22Rv1 (cell line): Measurements from ENCODE around the gene RPL10.

ENCODE experiments used
- ZFX ChIP-seq: fragments of 450-650 bp; IDR thresholded peaks from 2 replicates; pipeline ENCODE4 v1.6.1; 2017; ENCODE audit warnings: antibody characterized with exemption, borderline replicate concordance
- TF ChIP-seq, protein P1 (sequence below): fragments of 450-650 bp; IDR thresholded peaks from 2 replicates; pipeline ENCODE4 v1.5.1; 2017; ENCODE audit warnings: mild to moderate bottlenecking

DNA sequence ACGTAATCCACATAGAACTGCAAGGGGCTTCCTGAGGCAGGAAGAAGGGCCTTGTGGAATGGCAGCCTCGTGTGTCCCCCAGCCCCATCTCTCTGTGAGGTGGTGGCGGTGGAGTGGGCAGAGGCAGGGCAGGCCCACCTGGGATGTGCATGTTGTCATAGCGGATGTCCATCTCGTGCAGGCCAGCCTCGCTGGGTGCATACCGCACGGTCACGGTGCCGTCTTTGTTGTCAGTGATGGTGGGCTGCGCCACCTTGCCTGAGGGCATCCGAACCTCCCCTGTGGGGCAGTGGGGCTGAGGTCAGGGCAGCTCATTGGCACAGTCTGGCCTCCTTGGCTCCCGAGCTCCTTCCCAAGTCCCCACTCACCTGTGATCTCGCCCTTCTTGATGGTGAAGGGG, 44.2 kb upstream of the RPL10 start:
- TF ChIP-seq, protein P1, sequence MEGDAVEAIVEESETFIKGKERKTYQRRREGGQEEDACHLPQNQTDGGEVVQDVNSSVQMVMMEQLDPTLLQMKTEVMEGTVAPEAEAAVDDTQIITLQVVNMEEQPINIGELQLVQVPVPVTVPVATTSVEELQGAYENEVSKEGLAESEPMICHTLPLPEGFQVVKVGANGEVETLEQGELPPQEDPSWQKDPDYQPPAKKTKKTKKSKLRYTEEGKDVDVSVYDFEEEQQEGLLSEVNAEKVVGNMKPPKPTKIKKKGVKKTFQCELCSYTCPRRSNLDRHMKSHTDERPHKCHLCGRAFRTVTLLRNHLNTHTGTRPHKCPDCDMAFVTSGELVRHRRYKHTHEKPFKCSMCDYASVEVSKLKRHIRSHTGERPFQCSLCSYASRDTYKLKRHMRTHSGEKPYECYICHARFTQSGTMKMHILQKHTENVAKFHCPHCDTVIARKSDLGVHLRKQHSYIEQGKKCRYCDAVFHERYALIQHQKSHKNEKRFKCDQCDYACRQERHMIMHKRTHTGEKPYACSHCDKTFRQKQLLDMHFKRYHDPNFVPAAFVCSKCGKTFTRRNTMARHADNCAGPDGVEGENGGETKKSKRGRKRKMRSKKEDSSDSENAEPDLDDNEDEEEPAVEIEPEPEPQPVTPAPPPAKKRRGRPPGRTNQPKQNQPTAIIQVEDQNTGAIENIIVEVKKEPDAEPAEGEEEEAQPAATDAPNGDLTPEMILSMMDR, result no peak
- TF ChIP-seq ZFX, result no peak
